ENCODE measurements around the gene ALDOA.

GRCh38 chr16:30077656-30078055, 12.1 kb downstream of the ALDOA start:
- no peak for TF ChIP-seq CTCF (IDR thresholded peaks at IDR 0.05; ENCODE audit: low read depth, low read length, poor library complexity, severe bottlenecking)
- no peak for TF ChIP-seq EZH2phosphoT487 (IDR thresholded peaks at IDR 0.05; ENCODE audit: borderline replicate concordance, low read length)

Measured in DOHH2 (cell line).